Measurements from ENCODE around the gene BTRC.
"Not testable (repeated sequence)": the region's sequence is repeated elsewhere in the genome, so short reads cannot be mapped to it uniquely, and the experiment has no call there.

GRCh38 chr10:101593331-101593730 is 239.4 kb downstream of the BTRC start:
- TF ChIP-seq EP300 (IDR thresholded peaks at IDR 0.05; ENCODE audit: borderline replicate concordance in 1 of 2, control insufficient read depth in 1 of 2, low read depth in 2 of 2, low read length in 2 of 2); FOXK2 (IDR thresholded peaks at IDR 0.05); LARP7 (IDR thresholded peaks at IDR 0.05); MAX (IDR thresholded peaks at IDR 0.05; ENCODE audit: low read depth, low read length); EZH2 (IDR thresholded peaks at IDR 0.05; ENCODE audit: borderline replicate concordance, control insufficient read depth, low read depth, low read length): not testable (repeated sequence)
- TF ChIP-seq, protein P1, sequence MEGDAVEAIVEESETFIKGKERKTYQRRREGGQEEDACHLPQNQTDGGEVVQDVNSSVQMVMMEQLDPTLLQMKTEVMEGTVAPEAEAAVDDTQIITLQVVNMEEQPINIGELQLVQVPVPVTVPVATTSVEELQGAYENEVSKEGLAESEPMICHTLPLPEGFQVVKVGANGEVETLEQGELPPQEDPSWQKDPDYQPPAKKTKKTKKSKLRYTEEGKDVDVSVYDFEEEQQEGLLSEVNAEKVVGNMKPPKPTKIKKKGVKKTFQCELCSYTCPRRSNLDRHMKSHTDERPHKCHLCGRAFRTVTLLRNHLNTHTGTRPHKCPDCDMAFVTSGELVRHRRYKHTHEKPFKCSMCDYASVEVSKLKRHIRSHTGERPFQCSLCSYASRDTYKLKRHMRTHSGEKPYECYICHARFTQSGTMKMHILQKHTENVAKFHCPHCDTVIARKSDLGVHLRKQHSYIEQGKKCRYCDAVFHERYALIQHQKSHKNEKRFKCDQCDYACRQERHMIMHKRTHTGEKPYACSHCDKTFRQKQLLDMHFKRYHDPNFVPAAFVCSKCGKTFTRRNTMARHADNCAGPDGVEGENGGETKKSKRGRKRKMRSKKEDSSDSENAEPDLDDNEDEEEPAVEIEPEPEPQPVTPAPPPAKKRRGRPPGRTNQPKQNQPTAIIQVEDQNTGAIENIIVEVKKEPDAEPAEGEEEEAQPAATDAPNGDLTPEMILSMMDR (IDR thresholded peaks at IDR 0.05 in 2 of 3, conservative IDR thresholded peaks at IDR 0.05 in 1 of 3; ENCODE audit: control insufficient read depth in 2 of 3, extremely low read depth in 1 of 3, insufficient read depth in 1 of 3, low read depth in 3 of 3, low read length in 3 of 3) = not testable (repeated sequence)

All from GM12878 (cell line).